ENCODE measurements around the gene MAML3.

GRCh38 chr4:139777757-139778156 lies 376.2 kb downstream of the MAML3 start:
- TF ChIP-seq CTCF (IDR thresholded peaks at IDR 0.05 in 8 of 11, conservative IDR thresholded peaks at IDR 0.05 in 3 of 11) (no peak), POLR2AphosphoS5 (IDR thresholded peaks at IDR 0.05) (no peak)

Measured in spleen (tissue), 7 donors.